Measurements from ENCODE around the gene SUPT4H1. TPM values are rescaled to one million over a fixed set of nuclear protein-coding genes. Genes with fewer than 3 reads are reported as not detected.

Gene SUPT4H1
- total RNA-seq, 4 donors from 2014 or later = 38.2 to 56.3 (median 44.2) TPM

GRCh38 chr17:58337210-58337599 lies 14.8 kb downstream of the SUPT4H1 start:
- no peak overlapping the region for H3K4me3 ChIP-seq (replicated peaks in 1 of 3)
- no peak for TF ChIP-seq CTCF (IDR thresholded peaks at IDR 0.05)
- no peak for DNase-seq
- H3K4me1 ChIP-seq = no peaks in the 10 kb centered on the region
- 56 to 57% methylated on average over 5 to 7 of the region's 7 CpGs for WGBS, 2 donors
- H3K9me3 ChIP-seq = no peaks in the 10 kb centered on the region
- H3K27me3 ChIP-seq = no peaks in the 10 kb centered on the region
- no peaks in the 10 kb centered on the region for H3K36me3 ChIP-seq
- intact Hi-C loops (cut with DNase I) = no loop called here
- H3K27ac ChIP-seq = peak overlapping the region in 1 of 3 donors; percentile 28

- Histone ChIP-seq H3K4me1 (no peaks in the 10 kb centered on the region), H3K9me3 (no peaks in the 10 kb centered on the region), H3K27ac (no peak overlapping the region), H3K4me3 (replicated peaks in 1 of 3) (no peak overlapping the region), H3K27me3 (no peaks in the 10 kb centered on the region), H3K36me3 (no peaks in the 10 kb centered on the region)
- intact Hi-C loops (cut with DNase I) = no loop called here
- TF ChIP-seq CTCF (IDR thresholded peaks at IDR 0.05) = no peak
- no peak for TF ChIP-seq POLR2A (IDR thresholded peaks at IDR 0.05)
- DNase-seq = no peak
- WGBS, 2 donors = 49 to 55% methylated on average over 5 of the region's 5 CpGs
These were observed 15.4 kb downstream of the SUPT4H1 start for GRCh38 chr17:58336456-58337209.

- Histone ChIP-seq H3K27ac (no peak overlapping the region), H3K27me3 (no peaks in the 10 kb centered on the region), H3K36me3 (no peaks in the 10 kb centered on the region), H3K9me3 (no peaks in the 10 kb centered on the region), H3K4me1 (no peaks in the 10 kb centered on the region), H3K4me3 (replicated peaks in 1 of 3) (no peak overlapping the region)
- 72 to 74% methylated on average over 4 of the region's 4 CpGs for WGBS, 2 donors
- no peak for TF ChIP-seq CTCF (IDR thresholded peaks at IDR 0.05)
- no peak for TF ChIP-seq POLR2A (IDR thresholded peaks at IDR 0.05)
- DNase-seq = no peak
- intact Hi-C loops (cut with DNase I) = no loop called here
These were observed 16.1 kb downstream of the SUPT4H1 start for GRCh38 chr17:58335779-58336455.

- no peak for TF ChIP-seq CTCF (IDR thresholded peaks at IDR 0.05)
- no peak for TF ChIP-seq POLR2A (IDR thresholded peaks at IDR 0.05)
- intact Hi-C loops (cut with DNase I) = no loop called here
- 45 to 65% methylated on average over 7 to 10 of the region's 10 CpGs for WGBS, 2 donors
- Histone ChIP-seq H3K4me1 (no peaks in the 10 kb centered on the region), H3K4me3 (replicated peaks in 1 of 3) (no peak overlapping the region), H3K27me3 (no peaks in the 10 kb centered on the region), H3K27ac (no peak overlapping the region), H3K9me3 (no peaks in the 10 kb centered on the region), H3K36me3 (no peaks in the 10 kb centered on the region)
- peak; percentile 31 to 33 for DNase-seq
These were observed 16.8 kb downstream of the SUPT4H1 start for GRCh38 chr17:58335061-58335731.

- intact Hi-C loops (cut with DNase I) = no loop called here
- Histone ChIP-seq H3K4me1 (no peaks in the 10 kb centered on the region), H3K9me3 (no peaks in the 10 kb centered on the region), H3K27ac (no peak overlapping the region), H3K27me3 (no peaks in the 10 kb centered on the region), H3K36me3 (no peaks in the 10 kb centered on the region), H3K4me3 (replicated peaks in 1 of 3) (no peak overlapping the region)
- WGBS, 2 donors = 55 to 57% methylated on average over 7 to 9 of the region's 9 CpGs
- TF ChIP-seq POLR2A (IDR thresholded peaks at IDR 0.05) (no peak), CTCF (IDR thresholded peaks at IDR 0.05) (no peak)
- no peak for DNase-seq
These were observed 17.3 kb downstream of the SUPT4H1 start for GRCh38 chr17:58334661-58335060.

All from thyroid gland (tissue), 4 donors.